Testis (tissue), 3 donors: ENCODE data around the gene ABCB8. TPM values are rescaled to one million over a fixed set of nuclear protein-coding genes. Genes with fewer than 3 reads are reported as not detected.

Source experiments
- DNase-seq: peaks from one replicate; pipeline ENCODE4 v3.0.0-alpha.2; 2019
- H3K27ac ChIP-seq, 2 donors: fragments of 200-600 bp; sonication (generic); one replicate each; pipeline ENCODE4 v1.5.1; 2019
- H3K27me3 ChIP-seq: fragments of 200-600 bp; sonication (generic); one replicate; pipeline ENCODE4 v1.5.1; 2019
- H3K36me3 ChIP-seq: fragments of 200-600 bp; sonication (generic); one replicate; pipeline ENCODE4 v1.5.1; 2017; ENCODE audit warnings: low read depth; ENCODE audit errors: missing control alignments
- H3K4me1 ChIP-seq: fragments of 200-600 bp; sonication (generic); one replicate; pipeline ENCODE4 v1.5.1; 2019
- H3K4me3 ChIP-seq, 2 donors: fragments of 200-600 bp; sonication (generic); one replicate each; pipeline ENCODE4 v1.5.1; 2017 to 2019
- H3K9me3 ChIP-seq: fragments of 200-600 bp; sonication (generic); one replicate; pipeline ENCODE4 v1.5.1; 2017
- POLR2A ChIP-seq: fragments of 450-650 bp; IDR thresholded peaks from one replicate; pipeline ENCODE4 v1.6.1; 2017; ENCODE audit warnings: antibody characterized with exemption, mild to moderate bottlenecking, moderate library complexity
- WGBS, 2 donors: methylation state at CpG; one replicate each; pipeline ENCODE4 v1.1.5; 2018; 5-methylcytosine and 5-hydroxymethylcytosine counted together
- intact Hi-C: fragments of 100-400 bp; cut with DNase I; formaldehyde crosslinking; loops from one replicate; pipeline ENCODE4 v1.15.1; 2023; ENCODE audit warnings: low total_unique reads
- polyA plus RNA-seq: library from polyadenylated mRNA; stranded (reverse); fragments of 350-450 nt; fragmentation: Illumina TruSeq; extraction: RNeasy Lipid Tissue Mini Kit (QIAGEN cat#74804); gene quantifications from one replicate; pipeline ENCODE4 v1.2.3, GENCODE V29; 2014; ENCODE audit warnings: low read depth, low replicate concordance; ENCODE audit not compliant: insufficient read depth
- total RNA-seq, 2 donors: library from RNA; depleted of rRNA; stranded (reverse); fragments of >200 nt; gene quantifications; one replicate each; pipeline ENCODE4 v1.2.3, GENCODE V29; 2016
- TF ChIP-seq, protein P1 (sequence below), 3 experiments: fragments of 450-650 bp in 2 of 3; fragments of 200-600 bp in 1 of 3; sonication (generic) in 1 of 3; IDR thresholded peaks; one replicate each; pipeline ENCODE4 v1.5.1; 2016 to 2019; ENCODE audit warnings: antibody characterized with exemption in 3 of 3, mild to moderate bottlenecking in 2 of 3, moderate library complexity in 1 of 3

ABCB8 gene
- total and polyA plus RNA-seq, 3 donors from 2014 or later, result 34.9 to 76.8 (median 59.6) TPM

- Histone ChIP-seq H3K27ac (no peak overlapping the region), H3K36me3 (no peaks in the 10 kb centered on the region), H3K9me3 (no peaks in the 10 kb centered on the region), H3K4me1 (peaks cover 5% of the 10 kb centered on the region), H3K4me3 (no peak overlapping the region), H3K27me3 (no peaks in the 10 kb centered on the region)
- intact Hi-C loops, result no loop called here
- TF ChIP-seq POLR2A, result no peak
- TF ChIP-seq, protein P1, sequence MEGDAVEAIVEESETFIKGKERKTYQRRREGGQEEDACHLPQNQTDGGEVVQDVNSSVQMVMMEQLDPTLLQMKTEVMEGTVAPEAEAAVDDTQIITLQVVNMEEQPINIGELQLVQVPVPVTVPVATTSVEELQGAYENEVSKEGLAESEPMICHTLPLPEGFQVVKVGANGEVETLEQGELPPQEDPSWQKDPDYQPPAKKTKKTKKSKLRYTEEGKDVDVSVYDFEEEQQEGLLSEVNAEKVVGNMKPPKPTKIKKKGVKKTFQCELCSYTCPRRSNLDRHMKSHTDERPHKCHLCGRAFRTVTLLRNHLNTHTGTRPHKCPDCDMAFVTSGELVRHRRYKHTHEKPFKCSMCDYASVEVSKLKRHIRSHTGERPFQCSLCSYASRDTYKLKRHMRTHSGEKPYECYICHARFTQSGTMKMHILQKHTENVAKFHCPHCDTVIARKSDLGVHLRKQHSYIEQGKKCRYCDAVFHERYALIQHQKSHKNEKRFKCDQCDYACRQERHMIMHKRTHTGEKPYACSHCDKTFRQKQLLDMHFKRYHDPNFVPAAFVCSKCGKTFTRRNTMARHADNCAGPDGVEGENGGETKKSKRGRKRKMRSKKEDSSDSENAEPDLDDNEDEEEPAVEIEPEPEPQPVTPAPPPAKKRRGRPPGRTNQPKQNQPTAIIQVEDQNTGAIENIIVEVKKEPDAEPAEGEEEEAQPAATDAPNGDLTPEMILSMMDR (IDR thresholded peaks at IDR 0.05), result no peak
- no peak for DNase-seq
- WGBS, 2 donors, result 69 to 78% methylated on average over 5 of the region's 5 CpGs
Observed at GRCh38 chr7:151094675-151095074, 66.4 kb downstream of the ABCB8 start.

- DNase-seq, result no peak
- H3K4me1 ChIP-seq, result peaks cover under 1% of the 10 kb centered on the region
- no peaks in the 10 kb centered on the region for H3K36me3 ChIP-seq
- intact Hi-C loops, result no loop called here
- 75 to 80% methylated on average over 8 to 10 of the region's 10 CpGs for WGBS, 2 donors
- H3K27me3 ChIP-seq, result no peaks in the 10 kb centered on the region
- no peaks in the 10 kb centered on the region for H3K9me3 ChIP-seq
- no peak overlapping the region for H3K4me3 ChIP-seq
- TF ChIP-seq, protein P1 (IDR thresholded peaks at IDR 0.05), result no peak
- no peak for TF ChIP-seq POLR2A
- no peak overlapping the region for H3K27ac ChIP-seq
Observed at GRCh38 chr7:151095123-151095797, 67.0 kb downstream of the ABCB8 start.

- TF ChIP-seq POLR2A, result no peak
- TF ChIP-seq, protein P1 (IDR thresholded peaks at IDR 0.05), result no peak
- intact Hi-C loops, result no loop called here
- H3K4me1 ChIP-seq, result no peaks in the 10 kb centered on the region
- no peaks in the 10 kb centered on the region for H3K36me3 ChIP-seq
- DNase-seq, result no peak
- no peak overlapping the region for H3K4me3 ChIP-seq
- H3K27me3 ChIP-seq, result no peaks in the 10 kb centered on the region
- no peaks in the 10 kb centered on the region for H3K9me3 ChIP-seq
- H3K27ac ChIP-seq, result no peak overlapping the region
- 78 to 80% methylated on average over 14 to 17 of the region's 17 CpGs for WGBS, 2 donors
Observed at GRCh38 chr7:151095828-151096475, 67.7 kb downstream of the ABCB8 start.

Other genes starting within 250 kb of the ABCB8 start
- gene TMEM176B, start 228.1 kb upstream of the ABCB8 start, total RNA-seq, result 1 to 10 TPM; 3.9 to 6.6 TPM
- gene TMEM176B, start 228.1 kb upstream of the ABCB8 start, polyA plus RNA-seq, result 69.3 TPM
- 1 to 10 TPM; 1.6 to 4.2 TPM for gene TMEM176A, start 227.7 kb upstream of the ABCB8 start, total RNA-seq
- gene TMEM176A, start 227.7 kb upstream of the ABCB8 start, polyA plus RNA-seq, result 34.7 TPM
- gene AOC1, start 175.9 kb upstream of the ABCB8 start, total RNA-seq, result 1 to 10 TPM; 2.8 to 4.5 TPM
- 6.2 TPM for gene AOC1, start 175.9 kb upstream of the ABCB8 start, polyA plus RNA-seq
- 100 to 1,000 TPM; 230 to 247 TPM for gene KCNH2, start 50.1 kb upstream of the ABCB8 start, total RNA-seq
- gene KCNH2, start 50.1 kb upstream of the ABCB8 start, polyA plus RNA-seq, result 82.5 TPM
- 10 to 100 TPM; 25.0 to 36.6 TPM for gene NOS3, start 37.4 kb upstream of the ABCB8 start, total RNA-seq
- 19.5 TPM for gene NOS3, start 37.4 kb upstream of the ABCB8 start, polyA plus RNA-seq
- gene ATG9B, start 4.0 kb upstream of the ABCB8 start, total RNA-seq, result 10 to 100 TPM; 14.9 to 29.7 TPM
- gene ATG9B, start 4.0 kb upstream of the ABCB8 start, polyA plus RNA-seq, result 24.8 TPM
- gene ASIC3, start 20.1 kb downstream of the ABCB8 start, total RNA-seq, result 10 to 100 TPM; 27.5 to 37.9 TPM
- 20.8 TPM for gene ASIC3, start 20.1 kb downstream of the ABCB8 start, polyA plus RNA-seq
- gene CDK5, start 29.4 kb downstream of the ABCB8 start, total RNA-seq, result 10 to 100 TPM; 10.5 to 15.4 TPM
- 7.1 TPM for gene CDK5, start 29.4 kb downstream of the ABCB8 start, polyA plus RNA-seq
- gene SLC4A2, start 31.1 kb downstream of the ABCB8 start, total RNA-seq, result 100 to 1,000 TPM; 147 to 153 TPM
- 68.9 TPM for gene SLC4A2, start 31.1 kb downstream of the ABCB8 start, polyA plus RNA-seq
- 100 to 1,000 TPM; 114 to 124 TPM for gene FASTK, start 52.4 kb downstream of the ABCB8 start, total RNA-seq
- 60.3 TPM for gene FASTK, start 52.4 kb downstream of the ABCB8 start, polyA plus RNA-seq
- gene TMUB1, start 55.0 kb downstream of the ABCB8 start, total RNA-seq, result 10 to 100 TPM; 63.2 to 68.7 TPM
- 30.8 TPM for gene TMUB1, start 55.0 kb downstream of the ABCB8 start, polyA plus RNA-seq
- 10 to 100 TPM; 65.6 to 90.5 TPM for gene AGAP3, start 58.0 kb downstream of the ABCB8 start, total RNA-seq
- gene AGAP3, start 58.0 kb downstream of the ABCB8 start, polyA plus RNA-seq, result 44.1 TPM
- 10 to 100 TPM in 1 of 2 donors, 1 to 10 TPM in 1; 2.9 to 15.6 TPM for gene GBX1, start 139.2 kb downstream of the ABCB8 start, total RNA-seq
- 7.2 TPM for gene GBX1, start 139.2 kb downstream of the ABCB8 start, polyA plus RNA-seq
- gene ASB10, start 158.8 kb downstream of the ABCB8 start, total RNA-seq, result under 1 TPM in 1 of 2 donors, not detected in 1; 0.39 TPM
- 0.18 TPM for gene ASB10, start 158.8 kb downstream of the ABCB8 start, polyA plus RNA-seq
- not detected for gene H2BK1, start 182.0 kb downstream of the ABCB8 start, total RNA-seq
- gene H2BK1, start 182.0 kb downstream of the ABCB8 start, polyA plus RNA-seq, result not detected
- 10 to 100 TPM; 44.4 to 49.4 TPM for gene ABCF2, start 198.8 kb downstream of the ABCB8 start, total RNA-seq
- gene ABCF2, start 198.8 kb downstream of the ABCB8 start, polyA plus RNA-seq, result 54.3 TPM
- gene CHPF2, start 204.0 kb downstream of the ABCB8 start, total RNA-seq, result 10 to 100 TPM; 66.5 to 70.5 TPM
- gene CHPF2, start 204.0 kb downstream of the ABCB8 start, polyA plus RNA-seq, result 22.6 TPM
- 100 to 1,000 TPM in 1 of 2 donors, 10 to 100 TPM in 1; 94.0 to 122 TPM for gene SMARCD3, start 220.2 kb downstream of the ABCB8 start, total RNA-seq
- gene SMARCD3, start 220.2 kb downstream of the ABCB8 start, polyA plus RNA-seq, result 55.1 TPM